Skeletal muscle cell (primary cell): ENCODE measurements around the gene CAPZA2.
"Not testable (repeated sequence)": the region's sequence is repeated elsewhere in the genome, so short reads cannot be mapped to it uniquely, and the experiment has no call there.

ENCODE experiments used
- DNase-seq: peaks from one replicate; pipeline ENCODE4 v3.0.0-alpha.2; 2010; ENCODE audit warnings: low read depth
- H3K4me3 ChIP-seq: 2 replicates; pipeline ENCODE4 v1.5.1; 2011; ENCODE audit warnings: low read depth, mild to moderate bottlenecking, control low read depth, low read length, moderate library complexity

Gene CAPZA2

GRCh38 chr7:116906391-116906790, 44.0 kb downstream of the CAPZA2 start:
- no peak overlapping the region for H3K4me3 ChIP-seq
- DNase-seq = no peak

GRCh38 chr7:116910383-116910782, 48.0 kb downstream of the CAPZA2 start:
- DNase-seq = no peak
- H3K4me3 ChIP-seq = no peak overlapping the region

DNA sequence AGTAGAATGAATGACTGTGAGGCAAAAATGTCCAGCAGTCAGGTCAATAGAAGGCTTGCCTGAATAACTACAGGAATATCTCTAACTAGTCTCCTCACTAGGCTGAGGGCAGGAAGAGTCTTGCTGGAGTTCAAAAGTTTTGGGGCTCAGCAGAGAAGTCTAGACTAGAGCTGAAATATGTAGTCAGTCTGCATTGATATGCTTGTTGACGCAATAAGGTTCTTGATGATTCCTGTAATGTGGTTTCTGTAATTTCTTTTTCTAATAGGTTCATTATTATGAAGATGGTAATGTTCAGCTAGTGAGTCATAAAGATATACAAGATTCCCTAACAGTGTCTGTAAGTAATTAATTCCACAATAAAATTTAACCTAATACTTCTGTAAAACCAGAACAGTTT, 49.4 kb downstream of the CAPZA2 start:
- H3K4me3 ChIP-seq = no peak overlapping the region
- DNase-seq = no peak

- DNase-seq = no peak
- no peak overlapping the region for H3K4me3 ChIP-seq
These were observed 50.0 kb downstream of the CAPZA2 start for GRCh38 chr7:116912269-116912909.

GRCh38 chr7:116918704-116919103, 56.3 kb downstream of the CAPZA2 start:
- H3K4me3 ChIP-seq = no peak overlapping the region
- no peak for DNase-seq

- H3K4me3 ChIP-seq = no peak overlapping the region
- DNase-seq = no peak
These were observed 58.0 kb downstream of the CAPZA2 start for GRCh38 chr7:116920359-116920758.

- H3K4me3 ChIP-seq = no peak overlapping the region
- DNase-seq = no peak
These were observed 60.2 kb downstream of the CAPZA2 start for GRCh38 chr7:116922545-116922944.

GRCh38 chr7:116924741-116925140, 62.4 kb downstream of the CAPZA2 start:
- H3K4me3 ChIP-seq = no peak overlapping the region
- DNase-seq = no peak

DNA sequence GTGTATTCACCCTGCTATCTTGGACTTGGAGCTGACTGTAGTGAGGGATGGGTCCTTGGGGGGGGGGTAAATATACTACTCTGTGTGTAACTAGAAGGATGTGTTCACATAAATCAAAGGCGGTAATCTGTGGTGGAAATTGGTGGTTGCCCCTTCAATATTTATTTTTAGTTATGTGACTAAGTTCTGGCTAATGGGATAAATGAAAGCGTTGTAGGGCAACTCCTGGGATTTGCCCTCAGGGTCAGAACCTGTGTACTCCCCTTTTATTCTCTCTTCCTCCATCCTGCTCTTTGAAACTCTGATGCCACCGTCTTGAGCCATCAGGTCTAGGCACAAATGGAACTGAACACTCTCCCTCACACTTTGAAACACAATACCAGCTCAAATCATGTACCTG, 66.6 kb downstream of the CAPZA2 start:
- H3K4me3 ChIP-seq = no peak overlapping the region
- DNase-seq = no peak

GRCh38 chr7:116929914-116930913, 67.8 kb downstream of the CAPZA2 start:
- peak; percentile 26 for DNase-seq

DNA sequence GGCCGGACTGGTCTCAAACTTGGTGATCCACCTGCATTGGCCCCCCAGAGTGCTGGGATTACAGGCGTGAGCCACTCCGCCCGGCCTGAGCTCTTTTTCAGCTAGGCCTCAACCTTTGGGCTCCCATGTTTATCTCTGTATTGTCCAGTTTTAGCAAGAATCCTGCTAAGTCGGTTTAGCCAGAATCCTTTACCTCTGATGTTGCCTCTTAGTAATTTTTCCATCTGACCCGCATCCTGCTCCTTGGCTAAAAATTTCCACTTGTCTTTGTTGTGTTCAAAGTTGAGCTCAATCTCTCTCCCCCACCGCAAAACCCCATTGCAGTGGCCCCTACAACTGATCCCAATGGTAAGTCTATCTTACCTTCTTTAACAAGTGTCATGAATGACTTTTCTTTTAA, 70.2 kb downstream of the CAPZA2 start:
- no peak overlapping the region for H3K4me3 ChIP-seq
- DNase-seq = no peak

More at GRCh38 chr7:116929914-116930913, 67.8 kb downstream of the CAPZA2 start:
- H3K4me3 ChIP-seq = no peak overlapping the region

- no peak overlapping the region for H3K4me3 ChIP-seq
These were observed 71.1 kb downstream of the CAPZA2 start for GRCh38 chr7:116933465-116933864.

GRCh38 chr7:116934580-116934979, 72.2 kb downstream of the CAPZA2 start:
- no peak for DNase-seq

More at GRCh38 chr7:116933465-116933864, 71.1 kb downstream of the CAPZA2 start:
- DNase-seq = no peak

GRCh38 chr7:116936844-116937243, 74.5 kb downstream of the CAPZA2 start:
- not testable (repeated sequence) for H3K4me3 ChIP-seq, DNase-seq

More at GRCh38 chr7:116934580-116934979, 72.2 kb downstream of the CAPZA2 start:
- no peak overlapping the region for H3K4me3 ChIP-seq

DNA sequence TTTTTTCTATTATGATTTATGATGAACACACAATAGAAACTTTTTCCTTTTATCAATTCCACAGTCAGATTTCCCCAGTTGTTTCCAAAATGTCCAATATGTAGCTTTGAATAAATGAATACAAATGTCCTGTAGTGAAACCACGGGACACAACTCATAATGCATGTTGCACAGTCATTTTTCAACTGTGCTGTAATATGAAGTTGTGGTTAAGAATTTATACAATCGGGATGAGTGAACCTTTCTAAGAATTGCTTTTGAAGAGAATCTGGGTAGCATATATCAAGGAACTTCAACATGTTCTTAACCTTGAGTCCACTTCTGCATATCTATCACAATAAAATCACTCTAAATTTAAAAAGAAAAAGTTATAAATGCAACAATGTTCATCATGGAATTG, 76.3 kb downstream of the CAPZA2 start:
- H3K4me3 ChIP-seq = no peak overlapping the region
- DNase-seq = no peak

DNA sequence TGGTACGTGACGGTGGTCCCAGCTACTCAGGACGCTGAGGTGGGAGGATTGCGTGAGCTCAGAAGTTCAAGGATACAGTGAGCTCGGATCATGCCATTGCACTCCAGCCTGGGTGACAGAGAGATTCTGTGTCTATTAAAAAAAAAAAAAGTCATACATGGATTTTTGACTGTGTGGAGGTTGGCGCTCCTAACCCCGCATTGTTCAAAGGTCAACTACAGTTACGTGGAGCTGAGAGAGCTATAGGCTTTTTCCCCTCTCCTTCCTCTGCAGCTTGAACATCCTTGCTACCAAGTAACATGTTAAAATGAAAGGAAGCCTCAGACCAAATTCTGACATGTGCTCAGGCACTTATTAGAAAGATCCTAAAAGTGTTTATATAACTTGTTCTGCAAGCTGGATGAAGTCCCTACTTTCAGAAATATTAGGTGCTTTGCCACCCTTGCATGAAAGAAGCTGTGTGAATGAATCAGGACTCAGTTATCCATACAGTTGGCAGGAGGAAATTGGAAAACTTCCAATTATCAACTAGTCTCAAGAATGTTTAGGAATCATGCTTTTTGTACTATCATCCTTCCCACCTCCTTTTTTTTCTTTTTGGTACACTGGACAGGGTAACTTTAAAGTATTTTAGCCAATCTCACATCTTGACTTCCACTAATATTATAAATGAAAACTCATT, 78.4 kb downstream of the CAPZA2 start:
- no peak overlapping the region for H3K4me3 ChIP-seq
- no peak for DNase-seq

GRCh38 chr7:116942504-116942903, 80.1 kb downstream of the CAPZA2 start:
- DNase-seq = no peak
- no peak overlapping the region for H3K4me3 ChIP-seq

DNA sequence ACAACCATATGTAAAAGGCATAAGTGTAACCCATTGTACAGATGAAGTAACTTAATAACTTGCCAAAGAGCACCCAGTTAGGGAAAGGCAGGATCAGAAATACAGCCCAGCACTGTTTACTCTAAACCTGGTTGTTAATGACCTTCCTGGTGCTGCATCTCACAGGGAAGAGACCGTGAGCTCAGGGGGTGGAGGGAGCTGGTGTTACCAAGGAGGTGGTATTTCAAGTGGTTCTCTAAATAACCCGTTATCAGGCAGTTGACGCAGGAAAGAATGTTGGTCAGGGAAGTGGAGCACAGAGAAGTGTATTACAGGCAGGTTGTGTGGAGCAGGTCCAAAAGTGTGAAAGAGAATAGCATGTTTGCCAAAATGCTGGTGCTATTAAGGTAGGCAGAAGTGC, 86.5 kb downstream of the CAPZA2 start:
- H3K4me3 ChIP-seq = no peak overlapping the region
- DNase-seq = no peak

DNA sequence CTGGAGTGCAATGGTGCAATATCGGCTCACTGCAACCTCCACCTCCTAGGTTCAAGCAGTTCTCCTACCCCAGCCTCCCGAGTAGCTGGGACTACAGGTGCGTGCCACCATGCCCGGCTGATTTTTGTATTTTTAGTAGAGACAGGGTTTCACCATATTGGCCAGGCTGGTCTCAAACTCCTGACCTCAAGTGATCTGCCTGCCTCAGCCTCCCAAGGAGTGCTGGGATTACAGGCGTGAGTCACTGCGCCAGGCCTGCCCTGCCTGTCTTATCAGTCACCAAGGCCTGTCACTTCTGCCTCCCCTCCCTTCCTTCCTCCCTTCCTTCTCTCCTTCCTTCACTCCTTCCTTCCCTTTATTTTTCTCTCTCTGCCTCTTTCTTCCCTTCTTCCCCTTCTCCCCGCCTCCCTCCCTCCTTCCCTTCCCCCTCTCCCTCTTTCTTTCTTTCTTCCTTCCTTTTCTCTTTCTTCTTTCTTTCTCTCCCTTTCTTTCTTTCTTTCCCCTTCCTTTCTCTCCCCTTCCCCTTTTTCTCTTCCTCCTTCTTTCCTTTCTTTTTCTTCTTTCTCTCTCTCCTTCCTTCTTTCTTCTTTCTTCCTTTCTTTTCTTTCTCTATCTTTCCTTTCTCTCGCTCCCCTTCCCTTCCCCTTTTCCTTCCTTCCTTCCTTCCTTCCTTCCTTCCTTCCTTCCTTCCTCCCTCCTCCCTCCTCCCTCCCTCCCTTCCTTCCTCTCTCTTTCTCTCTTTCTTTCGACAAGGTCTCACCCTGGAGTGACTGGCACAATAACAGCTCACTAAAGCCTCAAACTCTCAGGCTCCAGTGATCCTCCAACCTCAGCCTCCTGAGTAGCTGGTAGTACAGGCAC, 87.8 kb downstream of the CAPZA2 start:
- no peak overlapping the region for H3K4me3 ChIP-seq
- DNase-seq = no peak
